Activated CD8-positive, alpha-beta memory T cell treated with anti-CD3 and anti-CD28 coated beads for 4 hours (primary cell): Measurements from ENCODE around the gene HSPBP1.

Source experiments
- DNase-seq, 2 donors: peaks; one replicate each; pipeline ENCODE4 v3.0.0-alpha.2; 2020; ENCODE audit warnings: low read depth in 2 of 2

HSPBP1 gene

GRCh38 chr19:55255618-55256423, 24.1 kb downstream of the HSPBP1 start:
- peak in 1 of 2 donors; percentile 25 for DNase-seq

- DNase-seq: no peak
Measured at GRCh38 chr19:55254625-55254977, 25.3 kb downstream of the HSPBP1 start.

DNA sequence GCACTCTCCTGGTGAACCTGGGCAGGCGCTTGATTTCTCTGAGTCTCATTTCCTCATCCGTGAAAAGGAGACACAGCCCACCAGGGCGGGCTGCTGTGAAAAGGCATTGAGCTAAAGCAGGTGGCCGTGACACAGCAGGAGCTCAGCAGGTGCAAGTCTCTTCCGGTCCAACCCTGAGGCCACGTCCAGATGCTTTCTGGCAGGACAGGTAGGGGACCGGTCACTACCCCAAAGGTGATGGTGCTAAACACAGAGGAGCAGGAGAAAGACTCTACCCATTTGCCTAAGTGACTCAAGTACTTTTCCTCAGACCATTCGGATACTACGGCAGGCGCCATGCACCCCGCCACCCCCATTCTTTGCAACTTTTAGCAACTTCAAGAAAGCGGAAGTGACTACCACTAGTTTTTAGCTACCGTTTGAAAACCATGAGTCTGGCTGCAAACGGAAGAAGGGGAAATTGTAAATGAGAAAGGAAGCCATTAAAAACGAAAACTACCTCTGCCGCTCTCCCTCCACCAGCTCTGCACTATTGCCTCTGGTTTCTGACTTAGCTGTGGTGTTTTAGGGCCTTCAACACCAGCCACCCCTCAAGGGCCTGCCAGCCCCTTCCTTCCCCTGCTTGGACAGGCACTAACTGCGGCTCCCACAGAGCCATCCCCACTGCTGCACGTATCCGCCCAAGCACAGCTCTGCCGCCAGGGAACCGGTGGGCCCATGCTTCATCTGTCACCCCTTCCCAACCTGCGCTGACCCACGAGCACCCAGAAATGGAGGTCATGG, 25.9 kb downstream of the HSPBP1 start:
- DNase-seq: peak in 1 of 2 donors; percentile 46

GRCh38 chr19:55252760-55253663, 26.9 kb downstream of the HSPBP1 start:
- no peak for DNase-seq

DNA sequence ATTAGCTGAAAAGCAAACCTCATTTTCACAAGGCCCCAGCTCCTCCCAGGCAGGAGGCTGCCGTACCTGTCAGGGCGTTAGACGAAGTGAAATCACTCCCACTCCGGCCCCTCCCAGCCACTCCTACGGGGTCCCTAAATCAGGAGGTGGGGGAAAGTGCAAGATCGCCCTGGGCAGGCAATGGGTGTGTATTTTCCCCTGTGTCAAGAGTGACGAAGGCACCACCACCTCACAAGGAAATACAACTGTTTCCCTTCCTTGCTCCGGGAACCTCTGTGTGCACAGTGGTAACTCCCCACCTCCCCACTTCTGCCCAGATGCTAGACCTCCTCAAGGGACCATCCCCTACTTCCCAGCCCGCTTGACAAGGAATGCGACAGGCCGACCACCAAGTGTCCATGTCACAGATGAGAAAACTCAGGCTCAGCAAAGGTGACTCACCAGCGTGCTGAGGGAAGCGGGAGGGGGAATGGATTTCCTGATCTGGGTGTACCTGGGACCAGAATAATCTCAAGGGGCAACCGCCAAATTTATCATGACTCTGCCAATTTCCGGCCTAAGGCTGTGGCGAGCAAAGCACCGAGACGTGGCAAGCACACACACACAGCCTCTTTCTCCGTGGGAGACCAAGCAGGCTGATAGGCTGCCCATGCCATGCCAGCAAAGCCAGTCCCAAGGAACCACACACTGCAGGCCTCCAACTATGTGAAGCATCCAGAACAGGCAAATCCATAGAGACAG, 28.4 kb downstream of the HSPBP1 start:
- DNase-seq: no peak

DNA sequence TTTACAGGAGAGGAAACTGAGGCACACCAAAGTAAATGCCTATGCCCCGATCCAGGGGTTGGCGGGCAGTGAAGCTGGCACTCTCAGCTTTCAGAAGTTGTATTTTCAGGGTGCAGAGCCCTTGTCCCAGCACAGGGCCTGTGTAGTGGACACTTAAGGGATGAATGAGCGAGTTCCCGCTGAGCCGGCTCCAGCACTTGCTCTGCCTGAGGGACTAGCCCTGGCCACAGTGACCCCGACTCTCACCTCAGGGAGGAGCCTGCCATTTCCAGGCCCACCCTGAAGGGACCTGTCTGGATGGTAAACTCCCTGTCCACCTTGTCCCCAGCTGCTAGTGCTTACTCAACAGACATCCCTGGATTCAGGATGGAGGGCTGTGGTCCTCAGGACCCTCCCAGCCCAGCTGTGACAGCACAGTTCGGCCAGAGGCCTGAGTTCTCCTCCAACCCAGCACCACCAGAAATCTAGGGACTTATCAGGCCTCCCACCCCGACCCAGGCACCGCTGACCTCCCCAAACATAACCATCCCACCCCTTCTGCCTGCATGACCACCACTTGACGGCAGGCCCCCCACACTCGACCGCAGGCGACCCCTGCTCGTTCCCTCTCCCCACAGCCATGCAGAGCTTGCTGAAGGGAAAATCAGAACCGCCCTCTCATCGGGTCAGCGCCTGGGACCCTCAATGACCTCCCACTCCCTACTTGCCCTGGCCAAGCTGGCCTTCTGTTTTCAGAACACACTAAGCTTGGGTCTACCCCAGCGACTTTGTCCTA, 29.5 kb downstream of the HSPBP1 start:
- DNase-seq: no peak

DNA sequence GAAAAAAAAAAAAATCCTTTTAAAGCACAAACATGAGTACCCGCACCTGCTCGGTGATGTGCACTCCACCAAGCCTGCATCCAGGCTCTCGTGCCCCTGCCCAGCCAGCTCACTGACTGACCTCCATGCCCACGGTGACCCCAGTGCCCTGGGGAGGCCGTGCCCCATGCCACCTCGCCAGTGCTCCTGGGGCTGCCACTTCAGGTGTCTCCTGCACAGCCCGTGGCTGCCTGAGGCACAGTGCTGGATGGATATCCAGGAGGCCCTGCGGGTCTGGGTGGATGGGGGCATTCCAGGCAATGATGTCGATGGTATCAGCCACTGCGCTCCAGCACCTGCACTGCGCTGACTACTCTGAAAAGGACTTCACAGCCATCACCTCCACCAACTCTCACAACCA, 30.1 kb downstream of the HSPBP1 start:
- no peak for DNase-seq

- no peak for DNase-seq
Measured at GRCh38 chr19:55248704-55249103, 31.2 kb downstream of the HSPBP1 start.

DNA sequence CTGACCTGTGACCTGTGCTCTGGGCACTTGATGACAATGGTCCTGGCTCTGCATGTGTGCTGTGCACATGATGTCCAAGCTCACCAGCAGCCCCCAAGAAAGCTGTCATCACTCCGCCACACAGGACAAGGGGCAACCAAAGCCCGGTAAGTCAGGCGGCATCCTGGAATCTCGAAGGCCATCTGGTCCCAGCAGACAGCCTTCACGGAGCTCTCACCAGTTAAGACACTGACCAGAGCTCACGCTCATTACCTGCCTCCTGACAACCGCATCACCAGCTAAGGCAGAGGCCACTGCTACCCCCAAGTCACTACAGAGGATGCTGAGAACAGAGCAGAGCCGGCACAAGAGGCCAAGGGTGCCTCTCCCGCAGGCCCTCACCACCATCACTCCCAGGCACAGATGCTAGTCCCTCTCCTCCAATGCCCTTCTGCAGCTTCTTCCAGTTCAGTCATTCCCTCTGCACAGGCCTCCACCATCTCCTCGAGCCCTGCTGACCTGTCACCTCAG, 31.7 kb downstream of the HSPBP1 start:
- DNase-seq: no peak

GRCh38 chr19:55247621-55248099, 32.2 kb downstream of the HSPBP1 start:
- DNase-seq: no peak

DNA sequence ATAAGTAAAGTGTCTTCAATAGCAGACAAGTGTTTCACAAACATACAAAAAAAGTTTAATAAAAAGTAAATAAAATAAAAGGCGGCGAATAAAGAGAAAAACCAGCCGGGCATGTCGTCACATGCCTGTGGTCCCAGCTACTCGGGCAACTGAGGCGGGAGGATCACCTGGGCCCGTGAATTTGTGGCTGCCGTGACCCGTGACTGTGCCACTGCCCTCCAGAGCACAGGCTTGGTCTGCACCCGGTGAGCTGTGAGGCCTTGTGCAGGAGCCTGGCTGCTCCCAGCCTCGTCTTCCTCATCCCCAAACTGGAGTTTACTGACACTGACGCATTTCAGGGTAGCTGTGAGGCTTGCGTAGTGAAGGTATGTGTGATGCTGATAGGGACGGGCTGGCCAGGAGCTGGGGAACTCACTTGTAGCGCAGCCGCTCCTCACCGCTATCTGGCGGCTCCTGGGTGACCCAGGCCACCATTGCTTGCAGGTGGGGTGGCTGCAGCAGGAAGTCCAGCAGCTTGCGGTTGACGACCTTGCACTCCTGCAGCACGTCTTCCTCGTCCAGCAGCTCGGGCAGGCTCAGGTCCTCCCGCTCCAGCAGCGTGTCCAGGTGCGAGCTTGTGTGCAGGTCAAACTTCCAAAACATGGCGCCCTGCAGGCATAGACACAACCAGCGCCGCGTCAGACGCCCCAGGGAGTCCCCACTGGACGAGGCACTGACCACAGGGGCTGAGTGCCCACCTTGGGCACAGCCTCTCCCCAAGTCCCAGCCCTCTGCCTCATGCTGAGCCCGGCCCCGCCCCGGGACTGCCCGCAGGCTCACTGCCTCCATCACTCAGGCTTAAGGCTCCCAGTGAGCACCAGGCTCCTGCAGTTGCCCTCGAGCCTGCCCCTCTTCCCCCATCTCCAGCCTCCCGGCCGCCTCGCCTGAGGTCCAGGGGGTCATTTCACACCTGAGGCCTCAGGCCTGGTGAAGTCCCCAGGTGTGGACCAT, 33.2 kb downstream of the HSPBP1 start:
- no peak for DNase-seq

DNA sequence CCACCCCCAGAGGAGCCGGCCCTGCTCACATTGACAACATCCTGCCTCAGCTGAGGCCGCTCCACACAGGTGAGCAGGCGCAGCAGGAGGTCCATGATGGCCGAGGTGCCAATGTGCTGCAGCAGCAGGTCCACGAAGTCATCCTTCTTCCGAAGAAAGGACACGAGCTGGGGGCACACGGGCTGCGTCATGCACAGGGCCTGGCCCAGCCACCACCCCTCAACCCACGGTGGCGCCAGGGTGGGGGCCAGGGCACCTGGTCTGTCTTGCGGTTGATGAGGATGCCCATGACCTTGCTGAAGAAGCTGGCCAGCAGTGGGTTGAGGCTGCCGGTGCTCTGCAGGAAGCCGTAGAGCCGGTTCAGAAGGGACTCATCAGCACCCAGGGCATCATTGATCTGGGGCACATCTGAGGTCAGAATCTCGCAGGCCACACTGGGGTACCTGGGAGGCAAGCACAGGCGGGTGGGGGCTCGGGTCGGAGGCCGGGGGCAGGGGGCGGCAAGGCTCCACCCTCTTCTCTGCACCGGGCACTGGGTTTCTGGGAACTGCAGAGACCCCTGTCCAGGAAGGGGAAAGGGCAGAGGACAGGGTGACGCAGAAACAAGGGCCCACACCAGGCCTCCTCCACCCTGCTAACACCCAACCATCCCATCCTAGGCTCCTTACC, 34.5 kb downstream of the HSPBP1 start:
- no peak for DNase-seq

DNA sequence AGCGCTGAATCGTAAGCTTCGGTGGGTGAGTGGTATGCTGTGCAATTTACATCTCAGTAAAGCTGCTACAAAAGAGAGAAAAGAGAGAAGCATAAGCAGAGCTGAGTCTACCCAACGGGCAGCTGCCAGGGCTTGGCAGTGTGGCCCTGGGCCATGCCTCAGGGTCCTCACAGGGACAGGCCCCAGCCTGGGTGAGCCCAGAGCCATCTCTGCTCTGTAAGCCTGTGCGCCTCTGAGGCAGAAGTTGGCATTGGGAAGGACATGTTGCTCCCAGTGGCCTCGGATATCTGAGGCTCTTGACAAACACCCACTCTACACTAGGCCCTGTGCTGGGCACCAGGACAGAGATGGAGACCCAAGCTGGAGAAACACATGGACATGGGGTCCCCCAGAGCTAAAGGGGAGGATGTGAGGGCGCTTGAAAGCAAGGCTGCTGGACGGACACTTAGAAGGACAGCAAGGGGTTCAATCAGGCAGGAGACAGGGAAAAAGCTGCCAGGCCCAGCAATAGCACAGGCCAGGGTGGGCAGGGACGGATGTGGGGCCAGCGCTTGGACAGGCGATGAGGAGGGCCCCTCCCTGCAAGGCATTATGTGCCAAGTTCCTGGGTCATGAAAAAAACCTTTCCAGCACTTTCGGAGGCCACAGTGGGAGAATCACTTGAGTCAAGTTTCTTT, 35.8 kb downstream of the HSPBP1 start:
- no peak for DNase-seq

GRCh38 chr19:55242517-55242916, 37.4 kb downstream of the HSPBP1 start:
- DNase-seq: no peak

GRCh38 chr19:55241935-55242464, 37.9 kb downstream of the HSPBP1 start:
- no peak for DNase-seq

GRCh38 chr19:55241143-55241934, 38.6 kb downstream of the HSPBP1 start:
- DNase-seq: no peak

DNA sequence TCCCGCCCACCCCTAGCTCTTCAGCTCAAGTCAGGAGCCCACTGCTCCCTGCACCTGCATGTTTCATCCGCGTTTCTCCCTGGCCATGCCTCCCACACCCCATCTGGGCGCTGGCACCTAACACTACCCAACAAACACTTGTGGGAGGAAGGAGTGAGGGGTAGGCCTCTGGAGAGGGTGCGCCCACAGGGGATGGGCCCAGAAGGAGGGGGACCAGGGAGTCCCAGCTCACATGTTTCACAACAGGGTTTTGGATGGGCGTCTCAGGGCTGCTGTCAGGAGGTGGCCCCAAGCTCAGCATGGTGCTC, 39.2 kb downstream of the HSPBP1 start:
- no peak for DNase-seq
